IPS-NIHi7 (cell line): ENCODE results near the gene THBS1.
A peak's percentile ranks its signal among the peaks of the same experiment; 100 is the strongest.

Source experiments
- DNase-seq: peaks from one replicate; pipeline ENCODE4 v3.0.0; 2012; ENCODE audit warnings: mixed read lengths; ENCODE audit errors: extremely low spot score

THBS1 gene

GRCh38 chr15:39629906-39630305, 49.0 kb downstream of the THBS1 start:
- DNase-seq: no peak

GRCh38 chr15:39631357-39631756, 50.5 kb downstream of the THBS1 start:
- DNase-seq: peak; percentile 37

- no peak for DNase-seq
Measured at GRCh38 chr15:39638041-39638440, 57.2 kb downstream of the THBS1 start.

- DNase-seq: no peak
Measured at GRCh38 chr15:39639037-39639436, 58.2 kb downstream of the THBS1 start.

GRCh38 chr15:39640665-39641064, 59.8 kb downstream of the THBS1 start:
- no peak for DNase-seq

GRCh38 chr15:39641191-39641889, 60.5 kb downstream of the THBS1 start:
- no peak for DNase-seq

- peak; percentile 45 for DNase-seq
Measured at GRCh38 chr15:39642011-39642640, 61.2 kb downstream of the THBS1 start.

- DNase-seq: no peak
Measured at GRCh38 chr15:39643727-39644126, 62.8 kb downstream of the THBS1 start.

- no peak for DNase-seq
Measured at GRCh38 chr15:39644136-39644535, 63.3 kb downstream of the THBS1 start.

- DNase-seq: no peak
Measured at GRCh38 chr15:39645138-39645975, 64.5 kb downstream of the THBS1 start.

- DNase-seq: no peak
Measured at GRCh38 chr15:39645976-39646257, 65.0 kb downstream of the THBS1 start.

GRCh38 chr15:39646425-39646824, 65.5 kb downstream of the THBS1 start:
- no peak for DNase-seq
